ENCODE data around the gene SLAMF6.

Gene SLAMF6

DNA sequence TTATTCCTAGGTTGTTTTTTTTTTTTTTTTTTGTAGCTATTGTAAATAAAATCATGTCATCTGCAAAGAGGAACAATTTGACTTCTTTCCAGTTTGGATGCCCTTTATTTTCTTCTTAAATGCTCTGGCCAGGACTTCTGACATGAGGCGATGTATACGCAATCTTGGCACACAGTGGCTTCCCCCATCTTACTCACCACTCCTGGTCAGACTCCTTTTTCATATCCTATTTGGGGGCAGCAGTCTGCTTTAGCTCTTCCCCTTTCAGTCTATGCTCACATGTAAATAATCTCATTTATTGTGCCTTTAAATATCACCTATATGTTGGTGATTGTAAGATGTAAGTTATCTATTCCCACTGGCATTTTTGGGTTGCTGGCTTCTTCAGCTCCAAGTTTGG, 56.1 kb downstream of the SLAMF6 start:
- no peaks in the 10 kb centered on the region for H3K36me3 ChIP-seq (ENCODE audit: insufficient read depth)
- no peaks in the 10 kb centered on the region for H4K20me1 ChIP-seq (ENCODE audit: insufficient read depth)
- H2AFZ ChIP-seq (ENCODE audit: low read depth), result no peak overlapping the region
- H3K4me3 ChIP-seq (IDR thresholded peaks at IDR 0.05; ENCODE audit: insufficient read depth, low read depth, low read length), result no peak overlapping the region
- no peak overlapping the region for H3K4me2 ChIP-seq
- H3K9ac ChIP-seq, result no peak overlapping the region
- no peak overlapping the region for H3K27ac ChIP-seq
- H3K79me2 ChIP-seq (ENCODE audit: insufficient read depth, low read depth), result no peaks in the 10 kb centered on the region
- H3K27me3 ChIP-seq (ENCODE audit: insufficient read depth, low read depth), result no peaks in the 10 kb centered on the region
- peaks cover 3% of the 10 kb centered on the region for H3K4me1 ChIP-seq (ENCODE audit: low read depth, poor library complexity, severe bottlenecking)
- TF ChIP-seq, protein P1, sequence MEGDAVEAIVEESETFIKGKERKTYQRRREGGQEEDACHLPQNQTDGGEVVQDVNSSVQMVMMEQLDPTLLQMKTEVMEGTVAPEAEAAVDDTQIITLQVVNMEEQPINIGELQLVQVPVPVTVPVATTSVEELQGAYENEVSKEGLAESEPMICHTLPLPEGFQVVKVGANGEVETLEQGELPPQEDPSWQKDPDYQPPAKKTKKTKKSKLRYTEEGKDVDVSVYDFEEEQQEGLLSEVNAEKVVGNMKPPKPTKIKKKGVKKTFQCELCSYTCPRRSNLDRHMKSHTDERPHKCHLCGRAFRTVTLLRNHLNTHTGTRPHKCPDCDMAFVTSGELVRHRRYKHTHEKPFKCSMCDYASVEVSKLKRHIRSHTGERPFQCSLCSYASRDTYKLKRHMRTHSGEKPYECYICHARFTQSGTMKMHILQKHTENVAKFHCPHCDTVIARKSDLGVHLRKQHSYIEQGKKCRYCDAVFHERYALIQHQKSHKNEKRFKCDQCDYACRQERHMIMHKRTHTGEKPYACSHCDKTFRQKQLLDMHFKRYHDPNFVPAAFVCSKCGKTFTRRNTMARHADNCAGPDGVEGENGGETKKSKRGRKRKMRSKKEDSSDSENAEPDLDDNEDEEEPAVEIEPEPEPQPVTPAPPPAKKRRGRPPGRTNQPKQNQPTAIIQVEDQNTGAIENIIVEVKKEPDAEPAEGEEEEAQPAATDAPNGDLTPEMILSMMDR (conservative IDR thresholded peaks at IDR 0.05; ENCODE audit: low read depth, low read length), result no peak

DNA sequence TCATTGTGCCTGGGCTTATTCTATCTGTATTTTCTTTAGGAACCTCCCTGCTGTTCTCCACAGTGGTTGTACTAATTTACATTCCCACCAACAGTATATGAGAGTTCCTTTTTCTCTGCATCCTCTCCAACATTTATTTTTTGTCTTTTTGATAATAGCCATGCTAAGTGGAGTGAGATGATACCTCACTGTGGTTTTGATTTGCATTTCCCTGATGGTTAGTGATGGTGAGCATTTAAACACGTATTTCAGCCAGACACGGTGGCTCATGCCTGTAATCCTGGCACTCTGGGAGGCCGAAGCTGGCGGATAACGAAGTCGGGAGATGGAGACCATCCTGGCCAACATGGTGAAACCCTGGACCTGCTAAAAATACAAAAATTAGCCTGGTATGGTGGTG, 57.9 kb downstream of the SLAMF6 start:
- H3K4me1 ChIP-seq (ENCODE audit: low read depth, poor library complexity, severe bottlenecking), result peaks cover 3% of the 10 kb centered on the region
- no peaks in the 10 kb centered on the region for H3K27me3 ChIP-seq (ENCODE audit: insufficient read depth, low read depth)
- H2AFZ ChIP-seq (ENCODE audit: low read depth), result no peak overlapping the region
- H3K79me2 ChIP-seq (ENCODE audit: insufficient read depth, low read depth), result no peaks in the 10 kb centered on the region
- H3K36me3 ChIP-seq (ENCODE audit: insufficient read depth), result no peaks in the 10 kb centered on the region
- no peak overlapping the region for H3K27ac ChIP-seq
- H4K20me1 ChIP-seq (ENCODE audit: insufficient read depth), result no peaks in the 10 kb centered on the region
- H3K4me3 ChIP-seq (IDR thresholded peaks at IDR 0.05; ENCODE audit: insufficient read depth, low read depth, low read length), result no peak overlapping the region
- H3K9ac ChIP-seq, result no peak overlapping the region
- TF ChIP-seq, protein P1 (conservative IDR thresholded peaks at IDR 0.05; ENCODE audit: low read depth, low read length), result no peak
- H3K4me2 ChIP-seq, result no peak overlapping the region

DNA sequence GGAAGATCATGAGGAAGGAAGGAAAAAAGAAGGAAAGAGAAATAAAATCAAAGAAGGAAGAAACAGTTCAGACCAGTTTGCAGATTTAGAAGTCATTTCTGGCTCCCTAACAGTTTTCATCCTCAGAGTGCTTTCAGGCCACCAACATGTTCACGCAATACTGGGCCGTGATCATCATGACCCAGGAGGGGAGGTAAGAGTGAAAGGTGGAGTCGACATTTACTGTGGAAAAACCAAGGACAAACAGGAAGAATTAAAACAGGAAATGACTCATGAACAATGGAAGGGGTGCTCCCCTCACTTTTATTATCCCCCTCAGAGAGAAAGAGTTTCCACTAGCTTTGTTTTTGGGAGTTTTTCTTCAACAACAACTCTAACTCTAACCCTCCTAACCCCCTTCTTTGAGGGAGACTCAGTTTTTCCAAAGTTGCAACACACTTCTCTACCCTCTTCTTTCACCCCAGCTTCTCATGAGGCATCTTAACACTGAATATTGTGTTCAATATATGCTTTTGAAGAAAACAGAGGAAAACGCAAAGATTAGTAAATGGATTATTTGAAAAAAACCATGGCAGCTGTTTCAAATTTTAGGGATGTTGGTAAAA, 62.3 kb downstream of the SLAMF6 start:
- Histone ChIP-seq H3K27me3 (ENCODE audit: insufficient read depth, low read depth) (no peaks in the 10 kb centered on the region), H3K27ac (no peak overlapping the region), H3K4me2 (no peak overlapping the region), H3K9ac (no peak overlapping the region), H2AFZ (ENCODE audit: low read depth) (peak overlapping the region; percentile 6; the same call in 1 of the 2 replicates), H3K4me3 (IDR thresholded peaks at IDR 0.05; ENCODE audit: insufficient read depth, low read depth, low read length) (no peak overlapping the region), H3K79me2 (ENCODE audit: insufficient read depth, low read depth) (no peaks in the 10 kb centered on the region), H3K4me1 (ENCODE audit: low read depth, poor library complexity, severe bottlenecking) (no peaks in the 10 kb centered on the region), H4K20me1 (ENCODE audit: insufficient read depth) (no peaks in the 10 kb centered on the region), H3K36me3 (ENCODE audit: insufficient read depth) (no peaks in the 10 kb centered on the region)
- TF ChIP-seq, protein P1 (conservative IDR thresholded peaks at IDR 0.05; ENCODE audit: low read depth, low read length), result no peak

DNA sequence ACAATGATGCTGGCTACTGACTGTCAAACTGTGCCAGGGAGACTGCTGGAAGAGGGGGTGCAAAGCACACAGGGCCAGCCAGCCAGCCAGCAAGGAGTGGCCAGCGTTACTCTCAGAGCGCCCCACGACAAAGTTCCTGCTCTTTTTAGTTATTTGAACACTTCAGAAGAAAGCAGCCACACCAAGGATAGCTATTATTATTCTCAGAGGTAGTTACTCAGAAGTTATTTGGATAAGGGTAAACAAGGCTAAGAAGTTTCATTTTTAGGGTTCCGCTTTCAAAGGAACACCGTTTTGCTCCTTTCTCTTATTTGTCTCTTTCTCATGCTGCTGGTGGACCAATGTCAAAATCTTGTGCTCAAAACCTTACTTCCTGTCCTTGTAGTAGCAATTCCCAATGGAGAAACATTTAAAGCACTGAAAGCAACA, 62.8 kb downstream of the SLAMF6 start:
- H3K79me2 ChIP-seq (ENCODE audit: insufficient read depth, low read depth), result no peaks in the 10 kb centered on the region
- H3K4me1 ChIP-seq (ENCODE audit: low read depth, poor library complexity, severe bottlenecking), result no peaks in the 10 kb centered on the region
- no peaks in the 10 kb centered on the region for H3K36me3 ChIP-seq (ENCODE audit: insufficient read depth)
- no peak overlapping the region for H3K4me2 ChIP-seq
- H3K27me3 ChIP-seq (ENCODE audit: insufficient read depth, low read depth), result no peaks in the 10 kb centered on the region
- H4K20me1 ChIP-seq (ENCODE audit: insufficient read depth), result no peaks in the 10 kb centered on the region
- TF ChIP-seq, protein P1 (conservative IDR thresholded peaks at IDR 0.05; ENCODE audit: low read depth, low read length), result no peak
- H2AFZ ChIP-seq (ENCODE audit: low read depth), result peak overlapping the region; percentile 6; the same call in 1 of the 2 replicates
- no peak overlapping the region for H3K9ac ChIP-seq
- H3K4me3 ChIP-seq (IDR thresholded peaks at IDR 0.05; ENCODE audit: insufficient read depth, low read depth, low read length), result no peak overlapping the region
- no peak overlapping the region for H3K27ac ChIP-seq
